ENCODE measurements around the gene TEX9.
"Not testable (repeated sequence)": the region's sequence is repeated elsewhere in the genome, so short reads cannot be mapped to it uniquely, and the experiment has no call there.

TEX9 gene

GRCh38 chr15:56367156-56367555 is 1.9 kb downstream of the TEX9 start:
- DNase-seq: no peak

- no peak for DNase-seq
Observed at GRCh38 chr15:56369234-56369633, 4.0 kb downstream of the TEX9 start.

- no peak for DNase-seq
Observed at GRCh38 chr15:56371495-56372147, 6.4 kb downstream of the TEX9 start.

GRCh38 chr15:56374693-56375092 is 9.5 kb downstream of the TEX9 start:
- not testable (repeated sequence) for DNase-seq

- DNase-seq: not testable (repeated sequence)
Observed at GRCh38 chr15:56377822-56378221, 12.6 kb downstream of the TEX9 start.

- DNase-seq: no peak
Observed at GRCh38 chr15:56383010-56383409, 17.8 kb downstream of the TEX9 start.

GRCh38 chr15:56385908-56386307 is 20.7 kb downstream of the TEX9 start:
- no peak for DNase-seq

GRCh38 chr15:56390739-56391267 is 25.6 kb downstream of the TEX9 start:
- DNase-seq: no peak

GRCh38 chr15:56393277-56393676 is 28.1 kb downstream of the TEX9 start:
- DNase-seq: no peak

GRCh38 chr15:56394909-56395308 is 29.7 kb downstream of the TEX9 start:
- DNase-seq: no peak

- not testable (repeated sequence) for DNase-seq
Observed at GRCh38 chr15:56397325-56397724, 32.1 kb downstream of the TEX9 start.

- DNase-seq: not testable (repeated sequence)
Observed at GRCh38 chr15:56399209-56399608, 34.0 kb downstream of the TEX9 start.

GRCh38 chr15:56410721-56411120 is 45.5 kb downstream of the TEX9 start:
- DNase-seq: no peak

GRCh38 chr15:56411122-56411749 is 46.0 kb downstream of the TEX9 start:
- DNase-seq: no peak

- not testable (repeated sequence) for DNase-seq
Observed at GRCh38 chr15:56413114-56413733, 48.0 kb downstream of the TEX9 start.

GRCh38 chr15:56425276-56425675 is 60.0 kb downstream of the TEX9 start:
- no peak for DNase-seq

- DNase-seq: no peak
Observed at GRCh38 chr15:56425976-56426375, 60.8 kb downstream of the TEX9 start.

GRCh38 chr15:56428821-56429458 is 63.7 kb downstream of the TEX9 start:
- no peak for DNase-seq

GRCh38 chr15:56432304-56432703 is 67.1 kb downstream of the TEX9 start:
- no peak for DNase-seq

GRCh38 chr15:56440214-56440770 is 75.1 kb downstream of the TEX9 start:
- DNase-seq: no peak

- no peak for DNase-seq
Observed at GRCh38 chr15:56442354-56442753, 77.1 kb downstream of the TEX9 start.

GRCh38 chr15:56445746-56446145 is 80.5 kb downstream of the TEX9 start:
- DNase-seq: no peak

- DNase-seq: no peak
Observed at GRCh38 chr15:56454836-56455235, 89.6 kb downstream of the TEX9 start.

Measured in activated CD4-positive, alpha-beta T cell treated with anti-CD3 and anti-CD28 coated beads for 4 hours (primary cell).